ENCODE results near the gene XG.
"Not testable (repeated sequence)": the region's sequence is repeated elsewhere in the genome, so short reads cannot be mapped to it uniquely, and the experiment has no call there.

Gene XG

GRCh38 chrX:2751874-2752300 lies at the start of gene XG:
Gene XG, plus strand, starts transcription at chrX:2752040. Its CDS starts 235 bp downstream, at chrX:2752275.
- H2AFZ ChIP-seq (ENCODE audit: low read depth, low read length) = not testable (repeated sequence)

GRCh38 chrX:2703991-2704369 lies 47.9 kb upstream of the XG start:
- Histone ChIP-seq H3K27me3 (ENCODE audit: insufficient read depth, low read length, poor library complexity) (no peaks in the 10 kb centered on the region), H2AFZ (ENCODE audit: low read depth, low read length) (no peak overlapping the region), H3K27ac (ENCODE audit: low read length) (peak overlapping the region; percentile 90), H3K9ac (ENCODE audit: low read depth, low read length) (peak overlapping the region; percentile 53), H3K9me3 (ENCODE audit: insufficient read depth, low read length, severe bottlenecking) (no peaks in the 10 kb centered on the region), H3K4me3 (ENCODE audit: low read depth in 1 of 2, low read length in 2 of 2) (peak overlapping the region in 1 of 2 experiments; percentile 45; a peak in 2 of 4 replicates), H4K20me1 (ENCODE audit: insufficient read depth, low read length) (peaks cover 85% of the 10 kb centered on the region), H3K79me2 (ENCODE audit: insufficient read depth, low read length) (peaks cover 100% of the 10 kb centered on the region), H3K4me2 (ENCODE audit: insufficient read depth, low read length) (peak overlapping the region; percentile 76), H3K4me1 (ENCODE audit: insufficient read depth, low read length) (peaks cover 100% of the 10 kb centered on the region), H3K36me3 (ENCODE audit: insufficient read depth, low read length) (peaks cover 76% of the 10 kb centered on the region)
- peak; percentile 35 for TF ChIP-seq CTCF (IDR thresholded peaks at IDR 0.05; ENCODE audit: borderline replicate concordance, extremely low read depth, low read length, poor library complexity, severe bottlenecking)
- no peak for TF ChIP-seq EZH2 (IDR thresholded peaks at IDR 0.05; ENCODE audit: borderline replicate concordance, low read depth, low read length, severe bottlenecking)
- DNase-seq = peak; percentile 61
- no peak for ATAC-seq (ENCODE audit: insufficient read depth, low read depth)

More at GRCh38 chrX:2751874-2752300, at the start of gene XG:
- not testable (repeated sequence) for H3K79me2 ChIP-seq (ENCODE audit: insufficient read depth, low read length); H3K4me3 ChIP-seq (ENCODE audit: low read depth in 1 of 2, low read length in 2 of 2); DNase-seq; H3K4me2 ChIP-seq (ENCODE audit: insufficient read depth, low read length); H3K27ac ChIP-seq (ENCODE audit: low read length); H4K20me1 ChIP-seq (ENCODE audit: insufficient read depth, low read length); H3K36me3 ChIP-seq (ENCODE audit: insufficient read depth, low read length); H3K27me3 ChIP-seq (ENCODE audit: insufficient read depth, low read length, poor library complexity); H3K9ac ChIP-seq (ENCODE audit: low read depth, low read length); H3K9me3 ChIP-seq (ENCODE audit: insufficient read depth, low read length, severe bottlenecking); H3K4me1 ChIP-seq (ENCODE audit: insufficient read depth, low read length)
- ATAC-seq (ENCODE audit: insufficient read depth, low read depth) = peak; percentile 31; the same call in 2 of the 3 replicates

- peak overlapping the region; percentile 90 for H3K27ac ChIP-seq (ENCODE audit: low read length)
- H2AFZ ChIP-seq (ENCODE audit: low read depth, low read length) = no peak overlapping the region
- DNase-seq (peak; percentile 63), ATAC-seq (ENCODE audit: insufficient read depth, low read depth) (peak; percentile 10; the same call in 2 of the 3 replicates)
- H3K4me1 ChIP-seq (ENCODE audit: insufficient read depth, low read length) = peaks cover 100% of the 10 kb centered on the region
- peak overlapping the region in 1 of 2 experiments; percentile 45; a peak in 2 of 4 replicates for H3K4me3 ChIP-seq (ENCODE audit: low read depth in 1 of 2, low read length in 2 of 2)
- TF ChIP-seq EZH2 (IDR thresholded peaks at IDR 0.05; ENCODE audit: borderline replicate concordance, low read depth, low read length, severe bottlenecking) = no peak
- no peak for TF ChIP-seq CTCF (IDR thresholded peaks at IDR 0.05; ENCODE audit: borderline replicate concordance, extremely low read depth, low read length, poor library complexity, severe bottlenecking)
- H3K4me2 ChIP-seq (ENCODE audit: insufficient read depth, low read length) = peak overlapping the region; percentile 76
- peak overlapping the region; percentile 53 for H3K9ac ChIP-seq (ENCODE audit: low read depth, low read length)
- peaks cover 74% of the 10 kb centered on the region for H3K36me3 ChIP-seq (ENCODE audit: insufficient read depth, low read length)
- H4K20me1 ChIP-seq (ENCODE audit: insufficient read depth, low read length) = peaks cover 84% of the 10 kb centered on the region
- no peaks in the 10 kb centered on the region for H3K9me3 ChIP-seq (ENCODE audit: insufficient read depth, low read length, severe bottlenecking)
- no peaks in the 10 kb centered on the region for H3K27me3 ChIP-seq (ENCODE audit: insufficient read depth, low read length, poor library complexity)
- H3K79me2 ChIP-seq (ENCODE audit: insufficient read depth, low read length) = peaks cover 100% of the 10 kb centered on the region
Measured at GRCh38 chrX:2705046-2705832, 46.6 kb upstream of the XG start.

GRCh38 chrX:2707334-2707760 lies 44.5 kb upstream of the XG start:
- H3K4me3 ChIP-seq (ENCODE audit: low read depth in 1 of 2, low read length in 2 of 2) = peak overlapping the region in 1 of 2 experiments; percentile 56; a peak in 2 of 4 replicates
- H3K9me3 ChIP-seq (ENCODE audit: insufficient read depth, low read length, severe bottlenecking) = no peaks in the 10 kb centered on the region
- H3K27me3 ChIP-seq (ENCODE audit: insufficient read depth, low read length, poor library complexity) = no peaks in the 10 kb centered on the region
- H3K27ac ChIP-seq (ENCODE audit: low read length) = peak overlapping the region; percentile 90
- H3K4me2 ChIP-seq (ENCODE audit: insufficient read depth, low read length) = peak overlapping the region; percentile 76
- peaks cover 100% of the 10 kb centered on the region for H3K4me1 ChIP-seq (ENCODE audit: insufficient read depth, low read length)
- no peak overlapping the region for H2AFZ ChIP-seq (ENCODE audit: low read depth, low read length)
- peak; percentile 73 for ATAC-seq (ENCODE audit: insufficient read depth, low read depth)
- TF ChIP-seq EZH2 (IDR thresholded peaks at IDR 0.05; ENCODE audit: borderline replicate concordance, low read depth, low read length, severe bottlenecking) = no peak
- peak; percentile 47 for TF ChIP-seq CTCF (IDR thresholded peaks at IDR 0.05; ENCODE audit: borderline replicate concordance, extremely low read depth, low read length, poor library complexity, severe bottlenecking)
- H4K20me1 ChIP-seq (ENCODE audit: insufficient read depth, low read length) = peaks cover 63% of the 10 kb centered on the region
- H3K9ac ChIP-seq (ENCODE audit: low read depth, low read length) = peak overlapping the region; percentile 53
- H3K36me3 ChIP-seq (ENCODE audit: insufficient read depth, low read length) = peaks cover 77% of the 10 kb centered on the region
- H3K79me2 ChIP-seq (ENCODE audit: insufficient read depth, low read length) = peaks cover 100% of the 10 kb centered on the region
- peak; percentile 94 for DNase-seq
